ENCODE results near the gene AIF1L.

AIF1L gene

DNA sequence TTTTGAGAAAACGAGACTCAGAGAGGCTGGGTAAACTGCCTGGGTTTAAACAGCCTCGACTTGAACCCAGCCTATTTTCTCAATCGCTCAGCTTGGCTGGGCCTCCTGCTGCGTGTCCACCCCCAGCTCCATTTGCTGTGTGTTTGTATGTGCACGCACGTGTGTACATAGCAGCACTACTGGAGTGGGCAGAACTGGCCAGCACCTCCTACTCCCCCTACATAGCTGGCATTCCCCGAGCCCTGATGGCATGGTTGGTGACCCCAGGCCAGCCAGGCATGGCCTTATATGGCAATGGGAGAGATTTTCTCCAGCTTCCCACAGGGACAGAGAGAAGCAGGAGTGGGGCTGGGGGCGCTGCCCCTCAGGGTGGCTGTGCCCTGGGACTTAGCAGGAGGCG lies 4.1 kb downstream of the AIF1L start:
- DNase-seq (ENCODE audit: extremely low read depth, low read depth): no peak
- TF ChIP-seq, protein P1, sequence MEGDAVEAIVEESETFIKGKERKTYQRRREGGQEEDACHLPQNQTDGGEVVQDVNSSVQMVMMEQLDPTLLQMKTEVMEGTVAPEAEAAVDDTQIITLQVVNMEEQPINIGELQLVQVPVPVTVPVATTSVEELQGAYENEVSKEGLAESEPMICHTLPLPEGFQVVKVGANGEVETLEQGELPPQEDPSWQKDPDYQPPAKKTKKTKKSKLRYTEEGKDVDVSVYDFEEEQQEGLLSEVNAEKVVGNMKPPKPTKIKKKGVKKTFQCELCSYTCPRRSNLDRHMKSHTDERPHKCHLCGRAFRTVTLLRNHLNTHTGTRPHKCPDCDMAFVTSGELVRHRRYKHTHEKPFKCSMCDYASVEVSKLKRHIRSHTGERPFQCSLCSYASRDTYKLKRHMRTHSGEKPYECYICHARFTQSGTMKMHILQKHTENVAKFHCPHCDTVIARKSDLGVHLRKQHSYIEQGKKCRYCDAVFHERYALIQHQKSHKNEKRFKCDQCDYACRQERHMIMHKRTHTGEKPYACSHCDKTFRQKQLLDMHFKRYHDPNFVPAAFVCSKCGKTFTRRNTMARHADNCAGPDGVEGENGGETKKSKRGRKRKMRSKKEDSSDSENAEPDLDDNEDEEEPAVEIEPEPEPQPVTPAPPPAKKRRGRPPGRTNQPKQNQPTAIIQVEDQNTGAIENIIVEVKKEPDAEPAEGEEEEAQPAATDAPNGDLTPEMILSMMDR (IDR thresholded peaks at IDR 0.05; ENCODE audit: low read depth, low read length): no peak

DNA sequence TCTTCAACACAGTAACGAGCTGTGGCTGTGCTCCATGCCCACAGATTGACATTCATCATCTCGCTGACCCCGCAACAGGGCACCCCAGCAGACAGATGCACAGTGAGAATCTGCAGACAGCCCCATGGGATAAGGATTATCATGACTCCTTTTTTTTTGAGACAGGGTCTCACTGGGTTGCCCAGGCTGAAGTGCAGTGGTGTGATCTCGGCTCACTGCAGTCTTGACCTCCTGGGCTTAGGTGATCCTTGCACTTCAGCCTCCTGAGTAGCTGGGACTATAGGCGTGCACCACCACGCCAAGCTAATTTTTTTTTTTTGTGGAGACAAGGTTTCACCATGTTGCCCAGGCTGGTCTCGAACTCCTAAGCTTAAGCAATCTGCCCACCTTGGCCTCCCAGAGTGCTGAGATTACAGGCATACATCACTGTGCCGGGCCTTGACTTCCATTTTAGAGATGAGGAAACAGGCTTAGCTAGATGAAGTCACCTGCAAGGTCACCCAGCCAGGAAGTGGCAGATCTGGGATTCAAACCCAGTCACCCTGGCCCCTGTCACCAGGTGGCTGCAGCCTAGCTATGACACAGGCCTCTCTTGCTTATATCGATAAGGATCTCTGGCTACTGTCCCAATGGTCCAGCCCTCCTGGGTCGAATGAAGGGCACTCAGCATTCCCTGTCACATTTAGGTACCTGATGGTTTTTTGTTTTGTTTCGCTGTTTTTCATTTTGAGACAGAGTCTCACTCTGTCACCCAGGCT lies 5.1 kb downstream of the AIF1L start:
- TF ChIP-seq, protein P1 (IDR thresholded peaks at IDR 0.05; ENCODE audit: low read depth, low read length): no peak
- no peak for DNase-seq (ENCODE audit: extremely low read depth, low read depth)

DNA sequence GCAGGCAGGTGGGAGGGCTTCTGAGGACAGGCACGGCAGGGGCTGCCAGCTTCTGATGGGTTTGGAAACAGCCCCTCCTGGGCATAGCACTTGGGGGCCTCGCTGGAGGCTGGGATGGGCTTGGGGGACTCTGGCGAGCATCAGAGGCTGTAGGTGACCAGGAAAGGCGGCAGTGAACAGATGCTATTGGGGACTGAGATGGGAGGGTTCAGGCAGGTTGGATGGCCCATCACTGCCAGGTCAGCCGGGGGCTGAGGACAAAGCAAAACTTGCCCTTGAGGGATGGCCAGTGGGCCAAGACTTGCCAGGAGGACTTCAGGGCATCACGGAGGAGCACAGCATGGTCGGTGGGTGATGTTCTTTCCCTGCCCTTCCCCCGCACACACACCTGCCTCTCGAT lies 6.7 kb downstream of the AIF1L start:
- no peak for DNase-seq (ENCODE audit: extremely low read depth, low read depth)
- TF ChIP-seq, protein P1 (IDR thresholded peaks at IDR 0.05; ENCODE audit: low read depth, low read length): no peak

DNA sequence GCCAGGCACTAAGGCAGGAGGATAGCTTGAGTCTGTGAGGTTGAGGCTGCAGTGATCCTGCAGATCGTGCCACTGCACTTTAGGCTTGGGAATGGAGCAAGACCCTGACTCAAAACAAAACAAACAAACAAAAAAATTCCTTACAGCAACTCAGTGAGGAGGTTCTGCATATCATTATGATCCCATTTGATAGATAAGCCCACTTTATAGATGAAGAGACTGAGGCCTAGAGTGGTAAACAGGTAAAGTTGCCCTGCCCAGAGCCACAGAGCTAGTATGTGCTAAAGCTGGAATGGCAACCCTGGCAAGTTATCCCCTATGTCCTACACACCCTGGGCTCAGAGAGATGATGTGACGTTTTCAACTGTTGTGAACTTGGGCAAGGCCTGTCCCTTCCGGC lies 7.2 kb downstream of the AIF1L start:
- TF ChIP-seq, protein P1 (IDR thresholded peaks at IDR 0.05; ENCODE audit: low read depth, low read length): no peak
- no peak for DNase-seq (ENCODE audit: extremely low read depth, low read depth)

DNA sequence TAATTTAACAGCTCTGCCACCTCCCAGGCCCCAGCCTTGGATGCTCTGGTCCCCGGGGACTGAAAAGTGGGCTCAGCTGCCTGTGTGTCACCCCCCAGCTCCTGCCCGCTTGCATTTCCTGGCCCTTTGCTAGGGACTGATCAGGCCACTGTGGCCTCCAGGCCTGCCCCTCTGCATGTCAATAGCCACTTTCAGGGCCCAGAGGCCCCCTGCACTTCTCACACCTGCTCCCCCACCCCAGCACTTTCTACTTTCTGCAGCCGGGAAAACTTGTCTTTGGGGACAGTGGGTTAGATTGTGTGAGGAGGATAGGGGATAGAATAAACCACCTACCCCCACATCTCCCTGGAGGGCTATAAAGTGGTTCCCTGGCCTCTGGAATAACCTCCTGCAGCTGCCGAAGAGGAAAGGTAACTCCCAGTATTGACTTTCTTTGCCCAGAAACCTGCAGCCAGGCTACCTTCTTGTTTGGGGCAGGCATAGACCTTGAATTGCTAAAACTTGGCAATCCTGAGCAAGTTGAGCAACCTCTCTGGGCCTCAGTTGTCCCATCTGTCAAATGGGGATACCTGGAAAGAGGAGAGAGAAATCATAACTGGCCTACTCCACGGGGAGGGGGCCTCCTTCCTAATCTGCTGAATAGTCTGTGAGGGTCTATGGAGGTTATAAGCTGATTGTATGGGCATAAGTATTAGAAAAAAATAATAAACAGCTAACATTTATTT lies 7.8 kb downstream of the AIF1L start:
- no peak for DNase-seq (ENCODE audit: extremely low read depth, low read depth)
- TF ChIP-seq, protein P1 (IDR thresholded peaks at IDR 0.05; ENCODE audit: low read depth, low read length): no peak

DNA sequence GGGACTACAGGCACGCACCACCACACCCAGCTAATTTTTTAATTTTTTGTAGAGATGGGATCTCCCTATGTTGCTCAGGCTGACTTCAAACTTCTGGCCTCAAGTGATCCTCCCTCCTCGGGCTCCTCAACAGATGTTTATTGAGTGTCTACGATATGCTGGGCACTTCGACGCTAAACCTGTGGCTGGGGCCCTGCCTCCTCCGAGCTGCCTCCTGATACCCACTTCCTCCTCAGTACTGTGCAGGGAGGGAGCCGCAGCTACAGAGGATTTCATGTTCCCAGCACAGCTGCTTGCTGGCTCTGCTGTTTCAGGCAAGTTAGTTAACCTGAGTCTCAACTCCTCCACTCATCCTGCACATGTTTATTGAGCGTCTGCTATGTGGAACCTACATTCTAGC lies 9.6 kb downstream of the AIF1L start:
- DNase-seq (ENCODE audit: extremely low read depth, low read depth): no peak
- TF ChIP-seq, protein P1 (IDR thresholded peaks at IDR 0.05; ENCODE audit: low read depth, low read length): no peak

DNA sequence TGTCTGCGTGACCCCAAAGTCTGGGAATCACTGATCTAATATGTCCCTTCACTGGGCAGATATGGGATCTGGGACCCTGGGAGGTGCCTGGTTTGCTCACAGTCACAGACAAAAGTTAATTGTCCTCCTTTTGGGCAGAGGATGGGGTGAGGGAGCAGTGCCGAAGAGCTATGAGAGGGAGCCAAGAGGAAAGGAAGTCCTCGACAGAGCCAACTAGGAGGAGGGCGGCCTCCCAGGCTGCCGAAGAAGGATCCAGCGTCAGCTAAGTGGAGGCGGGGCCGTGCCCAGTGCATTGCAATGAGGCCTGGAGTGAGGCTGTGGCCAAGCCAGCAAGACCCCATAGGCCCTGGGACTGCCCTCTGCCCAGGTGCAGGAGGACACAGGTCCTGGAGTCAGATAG lies 11.4 kb downstream of the AIF1L start:
- no peak for DNase-seq (ENCODE audit: extremely low read depth, low read depth)
- TF ChIP-seq, protein P1 (IDR thresholded peaks at IDR 0.05; ENCODE audit: low read depth, low read length): no peak

Data from AG09319 (cell line).